H9 (cell line): Measurements from ENCODE around the gene PLA2G15. TPM values are rescaled to one million over a fixed set of nuclear protein-coding genes. Genes with fewer than 3 reads are reported as not detected.

Experiments used
- DNase-seq: peaks from one replicate; pipeline ENCODE4 v3.0.0-alpha.2; 2017
- H2AFZ ChIP-seq: one replicate; pipeline ENCODE4 v1.6.1; 2013; ENCODE audit warnings: mild to moderate bottlenecking, low read length, control low read depth, moderate library complexity
- H2AK5ac ChIP-seq: 2 replicates; pipeline ENCODE4 v1.6.1; 2013; ENCODE audit warnings: low read length, control low read depth, mixed read lengths; ENCODE audit not compliant: insufficient read length
- H2BK120ac ChIP-seq: one replicate; pipeline ENCODE4 v1.6.1; 2013; ENCODE audit warnings: low read depth, mild to moderate bottlenecking, low read length, control low read depth, inconsistent platforms; ENCODE audit not compliant: poor library complexity, severe bottlenecking
- H2BK12ac ChIP-seq: 2 replicates; pipeline ENCODE4 v1.6.1; 2013; ENCODE audit warnings: low read length, control low read depth, mixed read lengths, low read depth; ENCODE audit not compliant: insufficient read length
- H2BK15ac ChIP-seq: 2 replicates; pipeline ENCODE4 v1.6.1; 2013; ENCODE audit warnings: low read depth, low read length, control low read depth
- H2BK20ac ChIP-seq: one replicate; pipeline ENCODE4 v1.6.1; 2013; ENCODE audit warnings: low read depth, mild to moderate bottlenecking, low read length, control low read depth, inconsistent platforms; ENCODE audit not compliant: poor library complexity, severe bottlenecking
- H2BK5ac ChIP-seq: 2 replicates; pipeline ENCODE4 v1.6.1; 2013; ENCODE audit warnings: low read length, control low read depth, mixed read lengths; ENCODE audit not compliant: insufficient read length
- H3K14ac ChIP-seq: 2 replicates; pipeline ENCODE4 v1.6.1; 2013; ENCODE audit warnings: low read length, control low read depth; ENCODE audit not compliant: insufficient read depth
- H3K18ac ChIP-seq: 2 replicates; pipeline ENCODE4 v1.6.1; 2013; ENCODE audit warnings: low read depth, mild to moderate bottlenecking, mixed read lengths, low read length, control low read depth; ENCODE audit not compliant: insufficient read length
- H3K23ac ChIP-seq: 2 replicates; pipeline ENCODE4 v1.6.1; 2013; ENCODE audit warnings: low read length, control low read depth, mixed read lengths, low read depth; ENCODE audit not compliant: insufficient read length
- H3K23me2 ChIP-seq: 2 replicates; pipeline ENCODE4 v1.6.1; 2013; ENCODE audit warnings: low read depth, mild to moderate bottlenecking, mixed read lengths, low read length, control low read depth; ENCODE audit not compliant: insufficient read length, poor library complexity, severe bottlenecking
- H3K27ac ChIP-seq: 2 replicates; pipeline ENCODE4 v1.5.1; 2013; ENCODE audit warnings: low read length, control low read depth, mixed read lengths, low read depth; ENCODE audit not compliant: insufficient read length
- H3K27me3 ChIP-seq: 2 replicates; pipeline ENCODE4 v1.6.1; 2013; ENCODE audit warnings: low read length, control low read depth, inconsistent platforms; ENCODE audit not compliant: insufficient read depth
- H3K4ac ChIP-seq: 2 replicates; pipeline ENCODE4 v1.6.1; 2013; ENCODE audit warnings: low read depth, mild to moderate bottlenecking, control low read depth, inconsistent platforms, low read length, moderate library complexity
- H3K4me1 ChIP-seq: 2 replicates; pipeline ENCODE4 v1.6.1; 2013; ENCODE audit warnings: low read length, control low read depth, inconsistent platforms; ENCODE audit not compliant: insufficient read depth
- H3K4me2 ChIP-seq: 2 replicates; pipeline ENCODE4 v1.6.1; 2013; ENCODE audit warnings: low read length, control low read depth, mixed read lengths; ENCODE audit not compliant: insufficient read length, insufficient read depth
- H3K56ac ChIP-seq: 2 replicates; pipeline ENCODE4 v1.6.1; 2013; ENCODE audit warnings: low read depth, mild to moderate bottlenecking, mixed read lengths, low read length, control low read depth; ENCODE audit not compliant: insufficient read length
- H3K79me1 ChIP-seq: 2 replicates; pipeline ENCODE4 v1.6.1; 2013; ENCODE audit warnings: low read depth, mild to moderate bottlenecking, moderate library complexity, low read length, control low read depth, inconsistent platforms; ENCODE audit not compliant: insufficient read depth, poor library complexity, severe bottlenecking
- H3K79me2 ChIP-seq: 2 replicates; pipeline ENCODE4 v1.6.1; 2013; ENCODE audit warnings: low read length, control low read depth, inconsistent platforms; ENCODE audit not compliant: insufficient read depth
- H3K9ac ChIP-seq: 2 replicates; pipeline ENCODE4 v1.6.1; 2013; ENCODE audit warnings: low read length, control low read depth, mixed read lengths; ENCODE audit not compliant: insufficient read length; ENCODE audit errors: extremely low read depth
- H3K9me3 ChIP-seq: one replicate; pipeline ENCODE4 v1.6.1; 2013; ENCODE audit warnings: low read depth, low read length, inconsistent platforms; ENCODE audit not compliant: control insufficient read depth
- H3T11ph ChIP-seq: one replicate; pipeline ENCODE4 v1.6.1; 2013; ENCODE audit warnings: mild to moderate bottlenecking, low read length, control low read depth, inconsistent platforms
- H4K20me1 ChIP-seq: one replicate; pipeline ENCODE4 v1.6.1; 2013; ENCODE audit not compliant: control insufficient read depth, insufficient read length, insufficient read depth
- H4K5ac ChIP-seq: 2 replicates; pipeline ENCODE4 v1.6.1; 2013; ENCODE audit warnings: low read depth, mild to moderate bottlenecking, mixed read lengths, low read length, control low read depth; ENCODE audit not compliant: insufficient read length
- H4K8ac ChIP-seq: replicated peaks from 2 replicates; pipeline ENCODE4 v1.6.1; 2013; ENCODE audit warnings: low read length, control low read depth, mixed read lengths, low read depth; ENCODE audit not compliant: insufficient read length
- H4K91ac ChIP-seq: 2 replicates; pipeline ENCODE4 v1.6.1; 2013; ENCODE audit warnings: low read depth, mild to moderate bottlenecking, moderate library complexity, mixed read lengths, low read length, control low read depth; ENCODE audit not compliant: insufficient read length
- H3K27ac Mint-ChIP-seq, 3 experiments: 2 replicates in 2 of 3; 3 replicates in 1 of 3; pipeline ENCODE4 v1.8.0; 2020 to 2021; ENCODE audit warnings: mixed read lengths in 3 of 3, mild to moderate bottlenecking in 1 of 3, moderate library complexity in 1 of 3
- H3K27me3 Mint-ChIP-seq: 2 replicates; pipeline ENCODE4 v1.8.0; 2021; ENCODE audit warnings: low read depth, mild to moderate bottlenecking, moderate library complexity, mixed read lengths
- H3K36me3 Mint-ChIP-seq, 3 experiments: 2 replicates in 2 of 3; 3 replicates in 1 of 3; pipeline ENCODE4 v1.8.0; 2020 to 2021; ENCODE audit warnings: low read depth in 3 of 3, mixed read lengths in 3 of 3; ENCODE audit not compliant: insufficient read depth in 1 of 3
- H3K4me1 Mint-ChIP-seq, 2 experiments: 2 replicates each; pipeline ENCODE4 v1.8.0; 2020; ENCODE audit warnings: mixed read lengths in 2 of 2
- H3K4me3 Mint-ChIP-seq, 2 experiments: 2 replicates in 1 of 2; 3 replicates in 1 of 2; pipeline ENCODE4 v1.8.0; 2020 to 2021; ENCODE audit warnings: mild to moderate bottlenecking in 2 of 2, mixed read lengths in 2 of 2, moderate library complexity in 1 of 2
- H3K9me3 Mint-ChIP-seq, 2 experiments: 2 replicates in 1 of 2; 3 replicates in 1 of 2; pipeline ENCODE4 v1.8.0; 2020; ENCODE audit warnings: mild to moderate bottlenecking in 2 of 2, mixed read lengths in 2 of 2, moderate library complexity in 1 of 2
- CTCF ChIP-seq: fragments of 200-600 bp; sonication (generic); conservative IDR thresholded peaks from 3 replicates; pipeline ENCODE4 v1.8.0; 2021; ENCODE audit warnings: antibody characterized with exemption, mild to moderate bottlenecking
- WGBS: extraction: QIAGEN DNeasy Blood & Tissue Kit; methylation state at CpG from one replicate; pipeline ENCODE4 v1.1.7; 2013; ENCODE audit warnings: missing lambda C conversion rate, low lambda C conversion rate, mixed read lengths; ENCODE audit not compliant: insufficient read length; ENCODE audit errors: extremely low coverage; 5-methylcytosine and 5-hydroxymethylcytosine counted together
- total RNA-seq: library from RNA; stranded (reverse); gene quantifications from 2 replicates; pipeline ENCODE4 v1.2.1, GENCODE V29; 2021

Gene PLA2G15
- total RNA-seq, 1 experiment from 2014 or later, result 11.0 TPM

GRCh38 chr16:68274441-68274840, 29.3 kb downstream of the PLA2G15 start:
- H4K8ac ChIP-seq, result no peak overlapping the region
- no CpG with 5 or more reads among the region's 4 CpGs for whole genome bisulfite sequencing
- peaks cover 1% of the 10 kb centered on the region; the same call in 1 of the 2 replicates for H3K79me2 ChIP-seq
- no peak overlapping the region for H3T11ph ChIP-seq
- H2BK5ac ChIP-seq, result no peak overlapping the region
- H3K27ac Mint-ChIP-seq, result no peak overlapping the region
- no peaks in the 10 kb centered on the region for H3K27me3 ChIP-seq
- H3K4me3 Mint-ChIP-seq, result no peak overlapping the region
- no peak overlapping the region for H3K4me2 ChIP-seq
- H3K4me1 ChIP-seq, result no peaks in the 10 kb centered on the region
- no peak overlapping the region for H3K14ac ChIP-seq
- no peak overlapping the region for H3K27ac ChIP-seq
- no peak overlapping the region for H4K5ac ChIP-seq
- no peak overlapping the region for H3K23ac ChIP-seq
- H3K4me1 Mint-ChIP-seq, result peaks cover 0 to 5% of the 10 kb centered on the region in 2 experiments; a peak in 2 of 4 replicates
- no peak overlapping the region for H2BK15ac ChIP-seq
- no peak overlapping the region for H3K56ac ChIP-seq
- TF ChIP-seq CTCF, result no peak
- no peak overlapping the region for H2AK5ac ChIP-seq
- no peak overlapping the region for H2BK12ac ChIP-seq
- no peak overlapping the region for H3K4ac ChIP-seq
- peaks cover 16 to 28% (median 19%) of the 10 kb centered on the region in 3 experiments; a peak in 5 of 7 replicates for H3K36me3 Mint-ChIP-seq
- no peaks in the 10 kb centered on the region for H3K9me3 ChIP-seq
- no peak overlapping the region for H2BK20ac ChIP-seq
- H3K9ac ChIP-seq, result no peak overlapping the region
- DNase-seq, result no peak
- H3K23me2 ChIP-seq, result no peaks in the 10 kb centered on the region
- H3K27me3 Mint-ChIP-seq, result no peaks in the 10 kb centered on the region
- no peak overlapping the region for H2BK120ac ChIP-seq
- H3K9me3 Mint-ChIP-seq, result no peaks in the 10 kb centered on the region
- no peak overlapping the region for H2AFZ ChIP-seq
- no peaks in the 10 kb centered on the region for H4K20me1 ChIP-seq
- H3K79me1 ChIP-seq, result peaks cover 3% of the 10 kb centered on the region
- H3K18ac ChIP-seq, result no peak overlapping the region
- no peak overlapping the region for H4K91ac ChIP-seq
